WI38 (cell line): ENCODE measurements around the gene MMP24.

Source experiments
- H3K4me3 ChIP-seq: 2 replicates; pipeline ENCODE4 v1.5.1; 2011; ENCODE audit warnings: low read depth, mild to moderate bottlenecking, control low read depth, low read length
- TF ChIP-seq, protein P1 (sequence below): IDR thresholded peaks from 2 replicates; pipeline ENCODE4 v1.5.1; 2012; ENCODE audit warnings: low read depth, mild to moderate bottlenecking, control low read depth, low read length

Gene MMP24

DNA sequence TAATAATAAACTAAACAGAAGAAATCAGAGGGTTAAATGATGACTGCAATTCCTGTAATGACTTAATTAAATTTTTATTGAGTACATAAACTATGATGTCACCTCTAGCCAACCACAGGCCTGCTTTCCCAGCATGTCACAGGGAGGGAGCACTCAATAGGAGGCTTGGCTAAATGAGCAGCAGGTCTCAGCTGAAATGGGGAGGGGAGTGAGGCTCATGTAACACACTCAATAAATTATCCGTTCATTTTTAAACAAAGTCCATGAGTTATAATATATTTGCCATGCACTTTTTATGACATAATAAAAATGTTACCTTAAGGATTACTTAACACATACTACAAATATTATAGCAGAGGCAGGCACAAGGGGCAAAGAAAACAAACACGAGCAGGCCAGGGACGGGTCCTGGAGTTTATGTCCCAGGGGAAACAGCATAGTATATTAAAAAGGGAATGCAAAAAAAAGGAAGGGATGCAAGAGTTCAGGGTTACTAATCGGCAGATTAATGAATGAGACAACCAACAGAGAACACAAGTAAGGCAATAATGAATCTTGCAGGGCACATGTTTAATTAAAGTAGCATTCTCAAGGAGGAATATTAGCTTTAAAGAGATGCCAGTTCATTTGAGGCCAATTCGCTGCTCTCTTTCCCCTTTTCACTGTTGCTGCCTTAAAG lies 92.8 kb downstream of the MMP24 start:
- no peak overlapping the region for H3K4me3 ChIP-seq
- TF ChIP-seq, protein P1, sequence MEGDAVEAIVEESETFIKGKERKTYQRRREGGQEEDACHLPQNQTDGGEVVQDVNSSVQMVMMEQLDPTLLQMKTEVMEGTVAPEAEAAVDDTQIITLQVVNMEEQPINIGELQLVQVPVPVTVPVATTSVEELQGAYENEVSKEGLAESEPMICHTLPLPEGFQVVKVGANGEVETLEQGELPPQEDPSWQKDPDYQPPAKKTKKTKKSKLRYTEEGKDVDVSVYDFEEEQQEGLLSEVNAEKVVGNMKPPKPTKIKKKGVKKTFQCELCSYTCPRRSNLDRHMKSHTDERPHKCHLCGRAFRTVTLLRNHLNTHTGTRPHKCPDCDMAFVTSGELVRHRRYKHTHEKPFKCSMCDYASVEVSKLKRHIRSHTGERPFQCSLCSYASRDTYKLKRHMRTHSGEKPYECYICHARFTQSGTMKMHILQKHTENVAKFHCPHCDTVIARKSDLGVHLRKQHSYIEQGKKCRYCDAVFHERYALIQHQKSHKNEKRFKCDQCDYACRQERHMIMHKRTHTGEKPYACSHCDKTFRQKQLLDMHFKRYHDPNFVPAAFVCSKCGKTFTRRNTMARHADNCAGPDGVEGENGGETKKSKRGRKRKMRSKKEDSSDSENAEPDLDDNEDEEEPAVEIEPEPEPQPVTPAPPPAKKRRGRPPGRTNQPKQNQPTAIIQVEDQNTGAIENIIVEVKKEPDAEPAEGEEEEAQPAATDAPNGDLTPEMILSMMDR: no peak

DNA sequence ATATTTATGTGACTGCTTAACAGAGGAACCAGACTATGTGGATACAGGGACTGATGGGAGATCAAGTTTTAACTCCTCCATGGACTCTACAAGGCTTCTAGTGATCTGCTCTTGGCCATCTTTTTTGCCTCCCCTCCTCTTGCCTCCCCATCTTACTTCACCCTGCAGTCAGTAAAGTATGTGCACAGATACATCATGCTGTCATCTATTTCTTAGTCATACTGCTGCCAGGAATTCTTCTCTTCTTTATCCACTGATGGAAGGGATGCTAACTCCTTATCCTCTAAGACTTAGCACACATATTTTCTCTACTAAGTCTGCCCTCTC lies 93.3 kb downstream of the MMP24 start:
- TF ChIP-seq, protein P1: no peak
- no peak overlapping the region for H3K4me3 ChIP-seq

DNA sequence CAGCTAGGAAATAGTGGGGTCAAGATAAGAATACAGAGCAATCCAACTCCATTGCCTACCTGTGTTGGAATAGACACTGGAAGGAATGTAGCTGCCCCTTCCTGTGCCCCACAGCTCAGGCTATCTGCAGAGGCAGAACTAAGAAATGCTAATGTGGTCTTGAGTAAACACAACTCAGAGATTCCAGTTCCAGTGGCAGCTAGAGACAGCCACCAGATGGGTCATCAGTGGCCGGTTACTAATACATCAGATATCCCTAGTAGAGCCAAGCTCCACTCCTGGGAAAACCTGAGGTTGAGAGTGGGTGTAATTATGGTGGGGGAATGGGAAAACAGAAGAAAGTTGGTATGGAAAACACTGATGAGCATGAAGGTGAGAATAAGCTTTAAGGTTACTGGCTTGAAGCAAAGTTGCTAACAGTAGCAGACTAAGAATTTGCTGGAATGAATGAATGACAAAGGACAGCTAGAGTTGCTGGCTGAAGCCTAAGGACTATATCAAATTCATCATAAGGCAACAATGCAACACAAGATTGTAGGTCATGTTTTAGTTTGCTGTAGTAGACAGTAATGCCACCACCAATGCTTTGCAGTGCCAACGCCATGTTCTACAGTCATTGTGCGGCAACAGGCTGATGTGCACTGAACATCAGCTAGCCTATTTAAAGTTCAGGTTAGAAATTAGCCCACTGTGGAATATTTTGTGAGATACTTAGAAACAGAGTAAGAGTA lies 94.1 kb downstream of the MMP24 start:
- TF ChIP-seq, protein P1: no peak
- H3K4me3 ChIP-seq: no peak overlapping the region

DNA sequence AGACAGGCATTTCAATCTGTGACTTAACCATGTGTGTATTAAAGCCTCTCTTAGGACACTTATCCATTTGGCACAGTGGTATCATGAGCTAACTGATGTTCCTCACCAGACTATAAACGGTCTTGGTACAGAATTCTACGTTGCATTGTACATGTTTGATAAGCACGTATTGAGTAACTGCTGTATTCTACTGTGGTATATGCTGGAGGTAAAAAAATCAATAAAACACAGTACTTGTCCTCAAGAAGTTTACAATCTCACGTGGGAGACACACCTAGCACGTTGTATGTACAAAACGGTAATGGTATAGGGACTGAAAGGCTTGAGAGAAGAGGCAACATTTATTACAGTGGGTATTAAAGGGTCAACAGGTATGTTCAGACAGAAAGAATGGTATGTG lies 98.9 kb downstream of the MMP24 start:
- H3K4me3 ChIP-seq: no peak overlapping the region
- TF ChIP-seq, protein P1: no peak

DNA sequence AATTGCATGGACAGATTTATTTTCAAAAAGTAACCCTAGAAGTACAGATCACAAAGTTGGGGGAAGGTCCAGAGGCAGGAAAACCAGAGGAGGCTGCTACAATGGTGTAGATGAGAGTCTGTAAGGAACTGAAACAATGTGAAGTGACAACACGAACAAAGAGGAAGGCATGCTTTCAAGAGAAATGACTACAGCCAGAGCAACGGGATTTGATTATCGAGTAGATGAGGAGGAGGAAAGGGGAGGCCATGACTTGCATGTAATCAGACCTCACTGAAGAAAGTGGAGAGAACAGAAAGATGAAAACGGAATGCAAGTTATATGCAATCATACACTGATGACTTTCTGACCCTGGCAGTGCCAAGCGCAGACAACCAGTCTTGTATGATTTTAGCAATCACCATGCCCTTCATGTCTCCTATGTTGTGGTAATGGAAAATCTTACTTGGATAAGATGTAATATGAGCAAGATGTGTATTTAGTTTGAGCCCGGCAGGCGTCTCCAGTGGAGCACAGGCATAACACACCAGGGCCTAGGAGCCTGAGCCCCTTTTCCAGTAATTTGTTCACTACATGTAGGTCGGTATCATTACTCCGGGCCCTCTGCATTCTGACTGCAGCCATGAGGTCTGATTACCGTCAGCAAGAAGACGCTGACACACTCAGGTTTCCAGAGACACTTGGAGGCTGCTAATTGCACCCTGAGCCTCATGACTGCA lies 99.7 kb downstream of the MMP24 start:
- H3K4me3 ChIP-seq: no peak overlapping the region
- TF ChIP-seq, protein P1: no peak
